GM23338 (cell line): ENCODE measurements around the gene PLG. TPM values are rescaled to one million over a fixed set of nuclear protein-coding genes. Genes with fewer than 3 reads are reported as not detected.

Experiments
- ATAC-seq: fragments of 200-7000 bp; cut with Tn5 transposase; 3 replicates; pipeline ENCODE4 v1.9.1; 2020
- DNase-seq: peaks from one replicate; pipeline ENCODE4 v3.0.0-alpha.2; 2015; ENCODE audit warnings: low spot score
- H2AFZ ChIP-seq: fragments of 200-600 bp; sonication (generic); 2 replicates; pipeline ENCODE4 v1.8.0; 2016; ENCODE audit warnings: antibody characterized with exemption, mild to moderate bottlenecking, moderate library complexity
- H3F3A ChIP-seq: fragments of 200-600 bp; sonication (generic); replicated peaks from 2 replicates; pipeline ENCODE4 v1.8.0; 2017; ENCODE audit warnings: antibody characterized with exemption, mixed run types, low read depth
- H3K27ac ChIP-seq: fragments of 200-600 bp; sonication (generic); 2 replicates; pipeline ENCODE4 v1.6.1; 2016; ENCODE audit warnings: low read depth
- H3K27me3 ChIP-seq: fragments of 200-600 bp; sonication (generic); 2 replicates; pipeline ENCODE4 v1.8.0; 2016; ENCODE audit warnings: mild to moderate bottlenecking, mixed run types, moderate library complexity; ENCODE audit not compliant: insufficient read depth
- H3K36me3 ChIP-seq: fragments of 200-600 bp; sonication (generic); 2 replicates; pipeline ENCODE4 v1.8.0; 2016; ENCODE audit warnings: mild to moderate bottlenecking; ENCODE audit not compliant: insufficient read depth
- H3K4me1 ChIP-seq: fragments of 200-600 bp; sonication (generic); 2 replicates; pipeline ENCODE4 v1.8.0; 2016; ENCODE audit warnings: mild to moderate bottlenecking, moderate library complexity; ENCODE audit not compliant: insufficient read depth
- H3K4me2 ChIP-seq: fragments of 200-600 bp; sonication (generic); 2 replicates; pipeline ENCODE4 v1.7.1; 2017; ENCODE audit warnings: mixed run types
- H3K4me3 ChIP-seq: fragments of 200-600 bp; sonication (generic); 2 replicates; pipeline ENCODE4 v1.6.1; 2016; ENCODE audit warnings: mixed run types
- H3K79me2 ChIP-seq: fragments of 200-600 bp; sonication (generic); replicated peaks from 2 replicates; pipeline ENCODE4 v1.8.0; 2017; ENCODE audit warnings: mild to moderate bottlenecking; ENCODE audit not compliant: insufficient read depth
- H3K9me2 ChIP-seq: fragments of 200-600 bp; sonication (generic); 2 replicates; pipeline ENCODE4 v1.8.0; 2017; ENCODE audit not compliant: insufficient read depth
- H4K20me1 ChIP-seq: fragments of 200-600 bp; sonication (generic); replicated peaks from 2 replicates; pipeline ENCODE4 v1.8.0; 2017; ENCODE audit warnings: mild to moderate bottlenecking; ENCODE audit not compliant: insufficient read depth
- H3K27ac Mint-ChIP-seq: 2 replicates; pipeline ENCODE4 v1.8.0; 2020; ENCODE audit warnings: inconsistent platforms, mild to moderate bottlenecking, moderate library complexity, mixed read lengths
- H3K27me3 Mint-ChIP-seq: 3 replicates; pipeline ENCODE4 v1.8.0; 2022; ENCODE audit warnings: low read depth, mild to moderate bottlenecking, moderate library complexity, mixed read lengths, inconsistent platforms; ENCODE audit not compliant: insufficient read depth, poor library complexity
- H3K36me3 Mint-ChIP-seq: 3 replicates; pipeline ENCODE4 v1.8.0; 2021; ENCODE audit warnings: low read depth, mild to moderate bottlenecking, inconsistent platforms, moderate library complexity, mixed read lengths
- H3K4me1 Mint-ChIP-seq: 3 replicates; pipeline ENCODE4 v1.8.0; 2020; ENCODE audit warnings: mild to moderate bottlenecking, inconsistent platforms, mixed read lengths
- H3K4me3 Mint-ChIP-seq: 3 replicates; pipeline ENCODE4 v1.8.0; 2021; ENCODE audit warnings: moderate library complexity, mild to moderate bottlenecking, inconsistent platforms, mixed read lengths
- H3K9me3 Mint-ChIP-seq: 3 replicates; pipeline ENCODE4 v1.8.0; 2020; ENCODE audit warnings: moderate library complexity, mild to moderate bottlenecking, inconsistent platforms, mixed read lengths
- EZH2 ChIP-seq: fragments of 200-600 bp; sonication (generic); IDR thresholded peaks from one replicate; pipeline ENCODE4 v1.8.0; 2017; ENCODE audit warnings: antibody characterized with exemption, mild to moderate bottlenecking, low read depth; ENCODE audit not compliant: unreplicated experiment
- EZH2phosphoT487 ChIP-seq: fragments of 200-600 bp; sonication (generic); IDR thresholded peaks from one replicate; pipeline ENCODE4 v1.8.1; 2018; ENCODE audit warnings: antibody characterized with exemption; ENCODE audit not compliant: unreplicated experiment
- POLR2AphosphoS5 ChIP-seq: IDR thresholded peaks from 2 replicates; pipeline ENCODE4 v1.6.1; 2016; ENCODE audit warnings: antibody characterized with exemption, low read depth
- ZNF114 ChIP-seq: fragments of 250-450 bp; sonication (Bioruptor Pico); IDR thresholded peaks from 2 replicates; pipeline ENCODE4 v1.5.0; 2020; ENCODE audit warnings: mild to moderate bottlenecking, moderate library complexity
- ZNF331 ChIP-seq: fragments of 250-450 bp; sonication (Bioruptor Pico); IDR thresholded peaks from 2 replicates; pipeline ENCODE4 v1.5.0; 2020; ENCODE audit warnings: low read depth, mild to moderate bottlenecking, moderate library complexity
- polyA plus RNA-seq: library from polyadenylated mRNA; unstranded; fragments of >200 nt; fragmentation: Nextera tagmentation; extraction: Ambion mirVana; gene quantifications from 2 replicates; pipeline ENCODE4 v1.2.1, GENCODE V29; 2016
- total RNA-seq: library from RNA; depleted of rRNA; stranded (reverse); fragments of >200 nt; shearing (Covaris generic); gene quantifications from 2 replicates; pipeline ENCODE4 v1.2.3, GENCODE V29; 2014
- TF ChIP-seq, protein P1 (sequence below): IDR thresholded peaks from one replicate; pipeline ENCODE4 v1.6.1; 2018; ENCODE audit warnings: antibody characterized with exemption; ENCODE audit not compliant: unreplicated experiment
- TF ChIP-seq, protein P2 (sequence below), 2 experiments: fragments of 200-600 bp in 1 of 2; sonication (generic) in 1 of 2; conservative IDR thresholded peaks; 2 replicates each; pipeline versions ENCODE4 v1.5.1 to v1.6.1; 2016 to 2017; ENCODE audit warnings: antibody characterized with exemption in 2 of 2, low read depth in 2 of 2, mild to moderate bottlenecking in 2 of 2, moderate library complexity in 1 of 2
- TF ChIP-seq, protein P3 (sequence below): IDR thresholded peaks from 2 replicates; pipeline ENCODE4 v1.6.1; 2016; ENCODE audit warnings: antibody characterized with exemption

The PLG gene
- total and polyA plus RNA-seq, 2 experiments from 2014 or later = not detected

DNA sequence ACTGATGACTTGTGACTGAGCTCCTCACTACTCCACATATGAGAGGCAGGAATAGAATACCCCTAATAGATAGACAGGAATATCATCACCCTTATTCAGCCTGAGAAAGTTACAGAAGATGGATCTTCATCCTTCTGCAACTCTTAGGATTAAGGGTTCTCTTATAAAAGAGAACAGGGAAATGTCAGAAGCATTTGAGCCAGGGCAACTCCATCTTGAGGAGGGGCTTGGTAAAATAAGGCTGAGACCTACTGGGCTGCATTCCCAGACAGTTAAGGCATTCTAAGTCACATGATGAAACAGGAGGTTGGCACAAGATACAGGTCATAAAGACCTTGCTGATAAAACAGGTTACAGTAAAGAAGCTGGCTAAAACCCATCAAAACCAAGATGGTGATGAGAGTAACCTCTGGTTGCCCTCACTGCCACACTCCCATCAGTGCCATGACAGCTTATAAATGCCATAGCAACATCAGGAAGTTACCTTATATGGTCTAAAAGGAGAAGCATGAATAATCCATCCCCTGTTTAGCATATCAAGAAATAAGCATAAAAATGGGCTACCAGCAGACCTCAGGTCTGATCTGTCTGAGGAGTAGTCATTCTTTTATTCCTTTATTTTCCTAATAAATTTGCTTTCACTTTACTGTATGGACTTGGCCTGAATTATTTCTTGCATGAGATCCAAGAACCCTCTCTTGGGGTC, 97.9 kb downstream of the PLG start:
- no peak for DNase-seq
- TF ChIP-seq, protein P1, sequence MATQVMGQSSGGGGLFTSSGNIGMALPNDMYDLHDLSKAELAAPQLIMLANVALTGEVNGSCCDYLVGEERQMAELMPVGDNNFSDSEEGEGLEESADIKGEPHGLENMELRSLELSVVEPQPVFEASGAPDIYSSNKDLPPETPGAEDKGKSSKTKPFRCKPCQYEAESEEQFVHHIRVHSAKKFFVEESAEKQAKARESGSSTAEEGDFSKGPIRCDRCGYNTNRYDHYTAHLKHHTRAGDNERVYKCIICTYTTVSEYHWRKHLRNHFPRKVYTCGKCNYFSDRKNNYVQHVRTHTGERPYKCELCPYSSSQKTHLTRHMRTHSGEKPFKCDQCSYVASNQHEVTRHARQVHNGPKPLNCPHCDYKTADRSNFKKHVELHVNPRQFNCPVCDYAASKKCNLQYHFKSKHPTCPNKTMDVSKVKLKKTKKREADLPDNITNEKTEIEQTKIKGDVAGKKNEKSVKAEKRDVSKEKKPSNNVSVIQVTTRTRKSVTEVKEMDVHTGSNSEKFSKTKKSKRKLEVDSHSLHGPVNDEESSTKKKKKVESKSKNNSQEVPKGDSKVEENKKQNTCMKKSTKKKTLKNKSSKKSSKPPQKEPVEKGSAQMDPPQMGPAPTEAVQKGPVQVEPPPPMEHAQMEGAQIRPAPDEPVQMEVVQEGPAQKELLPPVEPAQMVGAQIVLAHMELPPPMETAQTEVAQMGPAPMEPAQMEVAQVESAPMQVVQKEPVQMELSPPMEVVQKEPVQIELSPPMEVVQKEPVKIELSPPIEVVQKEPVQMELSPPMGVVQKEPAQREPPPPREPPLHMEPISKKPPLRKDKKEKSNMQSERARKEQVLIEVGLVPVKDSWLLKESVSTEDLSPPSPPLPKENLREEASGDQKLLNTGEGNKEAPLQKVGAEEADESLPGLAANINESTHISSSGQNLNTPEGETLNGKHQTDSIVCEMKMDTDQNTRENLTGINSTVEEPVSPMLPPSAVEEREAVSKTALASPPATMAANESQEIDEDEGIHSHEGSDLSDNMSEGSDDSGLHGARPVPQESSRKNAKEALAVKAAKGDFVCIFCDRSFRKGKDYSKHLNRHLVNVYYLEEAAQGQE = no peak
- TF ChIP-seq, protein P2, sequence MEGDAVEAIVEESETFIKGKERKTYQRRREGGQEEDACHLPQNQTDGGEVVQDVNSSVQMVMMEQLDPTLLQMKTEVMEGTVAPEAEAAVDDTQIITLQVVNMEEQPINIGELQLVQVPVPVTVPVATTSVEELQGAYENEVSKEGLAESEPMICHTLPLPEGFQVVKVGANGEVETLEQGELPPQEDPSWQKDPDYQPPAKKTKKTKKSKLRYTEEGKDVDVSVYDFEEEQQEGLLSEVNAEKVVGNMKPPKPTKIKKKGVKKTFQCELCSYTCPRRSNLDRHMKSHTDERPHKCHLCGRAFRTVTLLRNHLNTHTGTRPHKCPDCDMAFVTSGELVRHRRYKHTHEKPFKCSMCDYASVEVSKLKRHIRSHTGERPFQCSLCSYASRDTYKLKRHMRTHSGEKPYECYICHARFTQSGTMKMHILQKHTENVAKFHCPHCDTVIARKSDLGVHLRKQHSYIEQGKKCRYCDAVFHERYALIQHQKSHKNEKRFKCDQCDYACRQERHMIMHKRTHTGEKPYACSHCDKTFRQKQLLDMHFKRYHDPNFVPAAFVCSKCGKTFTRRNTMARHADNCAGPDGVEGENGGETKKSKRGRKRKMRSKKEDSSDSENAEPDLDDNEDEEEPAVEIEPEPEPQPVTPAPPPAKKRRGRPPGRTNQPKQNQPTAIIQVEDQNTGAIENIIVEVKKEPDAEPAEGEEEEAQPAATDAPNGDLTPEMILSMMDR (conservative IDR thresholded peaks at IDR 0.05; ENCODE audit: low read depth in 2 of 2) = no peak
- TF ChIP-seq EZH2phosphoT487 = no peak
- TF ChIP-seq POLR2AphosphoS5 = no peak
- TF ChIP-seq ZNF331 = no peak
- no peak for TF ChIP-seq ZNF114 (CRISPR knock-in tag)
- no peak for TF ChIP-seq EZH2
- no peak overlapping the region for H3K27ac ChIP-seq
- H3K4me3 Mint-ChIP-seq = no peak overlapping the region
- H4K20me1 ChIP-seq = no peaks in the 10 kb centered on the region
- H3K36me3 ChIP-seq = no peaks in the 10 kb centered on the region
- peaks cover 8% of the 10 kb centered on the region for H3K9me2 ChIP-seq
- no peak for ATAC-seq
- no peak overlapping the region for H2AFZ ChIP-seq
- H3K9me3 Mint-ChIP-seq = peaks cover 26% of the 10 kb centered on the region
- H3K27me3 ChIP-seq = no peaks in the 10 kb centered on the region
- H3K79me2 ChIP-seq = no peaks in the 10 kb centered on the region
- no peaks in the 10 kb centered on the region for H3K4me1 ChIP-seq
- H3K4me2 ChIP-seq = no peak overlapping the region
- no peaks in the 10 kb centered on the region for H3K27me3 Mint-ChIP-seq
- peaks cover 12% of the 10 kb centered on the region; the same call in 2 of the 3 replicates for H3K36me3 Mint-ChIP-seq
- H3K4me1 Mint-ChIP-seq = no peaks in the 10 kb centered on the region
- H3K4me3 ChIP-seq = no peak overlapping the region
- H3F3A ChIP-seq = no peaks in the 10 kb centered on the region
- H3K27ac Mint-ChIP-seq = no peak overlapping the region

DNA sequence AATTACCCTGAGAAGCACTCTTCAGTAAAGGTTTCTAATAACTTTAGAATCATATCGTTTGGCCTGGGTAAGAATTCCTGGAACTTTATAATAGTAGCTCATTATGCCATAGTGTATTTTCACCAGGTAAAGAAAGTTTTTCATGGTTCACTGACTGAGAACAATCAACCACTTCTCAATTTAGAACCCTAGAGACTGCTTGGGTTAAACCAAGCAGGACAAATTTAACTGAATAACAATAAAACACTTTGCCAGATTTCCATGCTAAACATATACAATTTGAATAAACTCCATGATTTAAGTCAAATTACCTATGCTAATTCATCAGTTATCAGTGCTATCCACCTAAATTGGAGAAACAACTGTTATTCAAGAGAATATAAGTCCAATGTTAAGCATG, 99.4 kb downstream of the PLG start:
- no peaks in the 10 kb centered on the region for H3F3A ChIP-seq
- no peak overlapping the region for H3K4me3 Mint-ChIP-seq
- no peak for ATAC-seq
- H3K27ac ChIP-seq = no peak overlapping the region
- H3K27me3 Mint-ChIP-seq = no peaks in the 10 kb centered on the region
- no peak overlapping the region for H3K4me2 ChIP-seq
- peaks cover 26% of the 10 kb centered on the region for H3K9me3 Mint-ChIP-seq
- no peak overlapping the region for H3K27ac Mint-ChIP-seq
- H2AFZ ChIP-seq = no peak overlapping the region
- no peaks in the 10 kb centered on the region for H3K4me1 ChIP-seq
- no peaks in the 10 kb centered on the region for H3K27me3 ChIP-seq
- no peaks in the 10 kb centered on the region for H3K4me1 Mint-ChIP-seq
- H3K79me2 ChIP-seq = no peaks in the 10 kb centered on the region
- no peaks in the 10 kb centered on the region for H4K20me1 ChIP-seq
- DNase-seq = no peak
- peaks cover 6% of the 10 kb centered on the region for H3K9me2 ChIP-seq
- no peaks in the 10 kb centered on the region for H3K36me3 ChIP-seq
- peaks cover 12% of the 10 kb centered on the region; the same call in 2 of the 3 replicates for H3K36me3 Mint-ChIP-seq
- H3K4me3 ChIP-seq = no peak overlapping the region
- no peak for TF ChIP-seq EZH2
- TF ChIP-seq, protein P2 (conservative IDR thresholded peaks at IDR 0.05; ENCODE audit: low read depth in 2 of 2) = no peak
- no peak for TF ChIP-seq POLR2AphosphoS5
- TF ChIP-seq, protein P3, sequence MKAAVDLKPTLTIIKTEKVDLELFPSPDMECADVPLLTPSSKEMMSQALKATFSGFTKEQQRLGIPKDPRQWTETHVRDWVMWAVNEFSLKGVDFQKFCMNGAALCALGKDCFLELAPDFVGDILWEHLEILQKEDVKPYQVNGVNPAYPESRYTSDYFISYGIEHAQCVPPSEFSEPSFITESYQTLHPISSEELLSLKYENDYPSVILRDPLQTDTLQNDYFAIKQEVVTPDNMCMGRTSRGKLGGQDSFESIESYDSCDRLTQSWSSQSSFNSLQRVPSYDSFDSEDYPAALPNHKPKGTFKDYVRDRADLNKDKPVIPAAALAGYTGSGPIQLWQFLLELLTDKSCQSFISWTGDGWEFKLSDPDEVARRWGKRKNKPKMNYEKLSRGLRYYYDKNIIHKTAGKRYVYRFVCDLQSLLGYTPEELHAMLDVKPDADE = no peak
